K562 (cell line): ENCODE results near the gene GPC1.

Source experiments
- CTCF ChIP-seq, 3 experiments: IDR thresholded peaks in 2 of 3; conservative IDR thresholded peaks in 1 of 3; 2 replicates each; pipeline ENCODE4 v1.5.1; 2011 to 2012; ENCODE audit warnings: low read length in 3 of 3, mild to moderate bottlenecking in 3 of 3, control low read depth in 2 of 3, improper control_type of control experiment in 1 of 3, inconsistent platforms in 1 of 3, low read depth in 1 of 3, mixed read lengths in 1 of 3, moderate library complexity in 1 of 3; ENCODE audit not compliant: insufficient read depth in 2 of 3
- EWSR1 ChIP-seq: fragments of 450-650 bp; IDR thresholded peaks from 2 replicates; pipeline ENCODE4 v1.6.1; 2018; ENCODE audit warnings: borderline replicate concordance, mild to moderate bottlenecking, low read depth, moderate library complexity; ENCODE audit not compliant: partially characterized antibody
- GTF2F1 ChIP-seq: IDR thresholded peaks from 2 replicates; pipeline ENCODE4 v1.6.1; 2011; ENCODE audit warnings: low read depth, low read length, improper control_type of control experiment
- HDAC2 ChIP-seq: fragments of 450-650 bp; IDR thresholded peaks from 2 replicates; pipeline ENCODE4 v1.6.1; 2016; ENCODE audit warnings: mild to moderate bottlenecking
- MAX ChIP-seq: sonication (generic); formaldehyde crosslinking; IDR thresholded peaks from 2 replicates; pipeline ENCODE4 v1.9.0; 2022; ENCODE audit warnings: mild to moderate bottlenecking, missing genetic modification reagents
- MITF ChIP-seq: IDR thresholded peaks from 2 replicates; pipeline ENCODE4 v1.6.1; 2014; ENCODE audit warnings: antibody characterized with exemption
- MLX ChIP-seq, 2 experiments: fragments of 450-650 bp in 1 of 2; sonication (generic) in 1 of 2; formaldehyde crosslinking; conservative IDR thresholded peaks; 2 replicates each; pipeline versions ENCODE4 v1.4.0 to v1.8.1; 2020 to 2022; ENCODE audit warnings: mild to moderate bottlenecking in 1 of 2, missing genetic modification reagents in 1 of 2
- POLR2AphosphoS2 ChIP-seq: IDR thresholded peaks from 2 replicates; pipeline ENCODE4 v1.6.1; 2012; ENCODE audit warnings: low read length, improper control_type of control experiment
- RBM39 ChIP-seq: fragments of 200-400 bp; formaldehyde crosslinking; optimal IDR thresholded peaks from 2 replicates; pipeline ENCODE3; 2018; ENCODE audit warnings: low read depth, low read length
- STAT5B ChIP-seq: fragments of 250-450 bp; sonication (Bioruptor Pico); IDR thresholded peaks from 2 replicates; pipeline ENCODE4 v1.8.0; 2021; ENCODE audit warnings: mild to moderate bottlenecking, inconsistent platforms
- TAF9B ChIP-seq: fragments of 450-650 bp; IDR thresholded peaks from 2 replicates; pipeline ENCODE4 v1.6.1; 2018; ENCODE audit warnings: mild to moderate bottlenecking; ENCODE audit not compliant: partially characterized antibody
- TFAP4 ChIP-seq: sonication (generic); formaldehyde crosslinking; IDR thresholded peaks from 2 replicates; pipeline ENCODE4 v1.8.0; 2022; ENCODE audit warnings: missing genetic modification reagents, mild to moderate bottlenecking, moderate library complexity, borderline replicate concordance
- ZNF232 ChIP-seq: sonication (generic); formaldehyde crosslinking; IDR thresholded peaks from 2 replicates; pipeline ENCODE4 v1.8.0; 2022; ENCODE audit warnings: mild to moderate bottlenecking, missing genetic modification reagents
- ZZZ3 ChIP-seq: fragments of 450-650 bp; IDR thresholded peaks from 2 replicates; pipeline ENCODE4 v1.6.1; 2016; ENCODE audit warnings: antibody characterized with exemption, mild to moderate bottlenecking, moderate library complexity

GRCh38 chr2:240460781-240461431, 25.4 kb downstream of the GPC1 start:
- no peak for TF ChIP-seq STAT5B (CRISPR knock-in tag)
- TF ChIP-seq HDAC2, result no peak
- no peak for TF ChIP-seq POLR2AphosphoS2
- no peak for TF ChIP-seq MAX (CRISPR knock-in tag)
- TF ChIP-seq CTCF (IDR thresholded peaks at IDR 0.05 in 2 of 3, conservative IDR thresholded peaks at IDR 0.05 in 1 of 3; ENCODE audit: insufficient read depth in 2 of 3, low read depth in 1 of 3, low read length in 3 of 3), result 0 out of 6 replicates have a peak, but pooled peaks of 1 of the 3 experiments have one; percentile 15
- TF ChIP-seq EWSR1, result no peak
- no peak for TF ChIP-seq GTF2F1
- TF ChIP-seq MLX (CRISPR knock-in tag; conservative IDR thresholded peaks at IDR 0.05), result no peak
- TF ChIP-seq TAF9B, result no peak
- TF ChIP-seq TFAP4 (CRISPR knock-in tag), result no peak
- no peak for TF ChIP-seq MITF
- no peak for TF ChIP-seq ZZZ3
- no peak for TF ChIP-seq RBM39
- TF ChIP-seq ZNF232 (CRISPR knock-in tag), result no peak
